Measurements from ENCODE around the gene RNF135.
"Not testable (repeated sequence)": the region's sequence is repeated elsewhere in the genome, so short reads cannot be mapped to it uniquely, and the experiment has no call there.

RNF135 gene

DNA sequence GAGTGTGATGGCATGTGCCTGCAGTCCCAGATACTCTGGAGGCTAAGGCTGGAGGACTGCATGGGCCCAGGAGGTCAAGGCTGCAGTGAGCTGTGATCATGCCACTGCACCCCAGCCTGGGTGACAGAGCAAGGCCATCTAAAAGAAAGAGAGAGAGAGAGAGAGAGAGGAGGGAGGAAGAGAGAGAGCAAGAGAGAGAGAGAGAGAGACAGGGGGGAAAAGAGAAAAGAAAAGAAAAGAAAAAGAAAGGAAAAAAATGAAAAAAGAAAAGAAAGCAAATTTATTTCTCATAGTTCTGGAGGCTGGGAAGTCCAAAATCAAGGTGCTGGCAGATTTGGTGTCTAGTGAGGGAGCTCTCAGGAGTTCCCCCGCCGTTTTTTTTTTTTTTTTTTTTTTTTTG, 33.3 kb downstream of the RNF135 start:
- no peak for DNase-seq

DNA sequence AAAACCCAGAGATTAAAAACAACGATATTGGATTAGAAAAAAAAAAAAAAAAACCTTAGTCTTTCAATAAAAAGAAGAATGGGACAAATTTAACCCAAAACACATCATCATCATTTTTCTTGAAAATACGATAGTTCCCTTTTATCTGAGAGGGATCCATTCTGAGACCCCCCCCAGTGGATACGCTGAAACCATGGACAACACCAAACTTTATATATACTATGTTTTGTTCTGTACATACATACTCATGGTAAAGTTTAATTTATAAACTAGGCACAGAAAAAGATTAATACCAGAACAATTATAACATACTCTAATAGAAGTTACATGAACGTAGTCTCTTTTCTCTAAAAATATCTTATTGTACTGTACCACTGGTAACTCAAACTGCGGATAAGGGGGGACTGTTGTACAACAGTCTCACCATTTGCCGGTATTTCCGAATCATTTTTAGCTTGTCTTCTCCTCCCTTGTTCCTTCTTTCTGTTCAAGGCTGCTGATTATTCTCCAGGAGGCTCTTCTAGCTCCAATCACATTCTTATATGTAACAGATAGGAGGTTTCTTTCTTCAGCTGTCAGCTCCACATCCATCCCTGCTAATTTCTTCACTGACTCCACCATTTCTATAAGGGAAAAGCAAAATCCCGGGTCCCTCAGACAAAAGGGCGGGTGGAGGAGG, 37.0 kb downstream of the RNF135 start:
- DNase-seq: no peak

DNA sequence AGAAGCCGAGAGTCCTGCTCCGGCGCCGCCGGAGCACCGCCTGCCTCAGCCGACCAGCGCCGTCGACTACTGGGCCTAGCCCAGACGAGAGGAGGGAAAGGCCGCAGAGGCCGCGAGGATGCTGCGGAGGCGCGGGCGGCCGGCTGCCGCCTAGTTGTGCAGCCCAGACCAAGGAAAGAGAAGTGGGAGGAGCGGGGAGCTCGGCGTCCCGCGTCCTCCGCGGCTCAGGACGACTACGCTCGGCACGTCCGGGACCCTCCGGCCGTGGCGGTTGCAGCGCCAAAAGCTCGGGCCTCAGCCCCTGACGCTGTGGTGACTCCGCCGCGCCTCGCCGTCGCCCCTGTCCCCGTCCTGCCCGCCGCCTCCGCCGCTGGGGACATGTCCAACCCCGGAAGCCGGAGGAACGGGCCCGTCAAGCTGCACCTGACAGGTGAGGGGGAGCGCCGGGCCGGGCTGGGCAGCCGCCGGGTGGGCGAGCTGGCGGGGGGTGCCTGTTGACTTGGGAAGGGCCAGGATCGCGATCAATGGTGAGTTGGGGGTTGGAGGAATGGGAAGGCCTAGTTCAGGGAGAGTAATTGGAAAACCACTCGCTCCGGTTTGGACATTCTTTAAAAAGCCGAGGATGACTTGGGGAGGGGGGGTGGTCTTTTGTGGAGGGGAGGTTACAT, 37.7 kb downstream of the RNF135 start:
- no peak for DNase-seq

DNA sequence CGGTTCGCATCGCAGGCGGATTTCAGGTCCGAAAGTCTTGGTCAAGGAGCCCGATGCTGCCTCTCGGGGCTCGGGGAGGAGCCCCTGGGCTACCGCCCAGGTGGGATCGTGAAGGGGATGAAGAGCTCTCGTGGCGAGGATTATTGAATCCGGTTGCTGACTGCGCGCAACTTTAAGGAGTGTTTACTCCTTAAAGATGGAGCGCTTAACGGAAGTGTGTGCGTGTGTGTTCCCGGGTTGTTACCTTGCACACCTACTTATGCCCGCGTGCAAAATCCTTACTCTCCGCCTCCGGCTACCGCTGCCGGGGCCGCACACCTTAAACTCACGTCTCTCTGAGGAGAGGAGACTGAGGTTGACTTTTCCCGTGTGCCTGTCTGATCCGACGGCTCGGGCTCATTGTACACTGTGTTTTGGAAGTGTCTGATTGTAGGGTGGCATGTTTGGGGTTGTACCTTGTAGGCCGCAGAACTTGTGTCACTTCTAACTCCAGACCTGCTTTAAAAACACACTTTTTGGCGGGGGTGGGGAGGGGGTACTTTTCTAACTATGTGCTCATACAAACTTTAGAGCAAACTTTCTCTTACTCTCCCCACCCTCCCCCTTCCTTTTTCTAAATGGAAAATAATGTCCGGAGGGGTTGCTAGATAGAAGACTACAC, 38.3 kb downstream of the RNF135 start:
- not testable (repeated sequence) for DNase-seq

DNA sequence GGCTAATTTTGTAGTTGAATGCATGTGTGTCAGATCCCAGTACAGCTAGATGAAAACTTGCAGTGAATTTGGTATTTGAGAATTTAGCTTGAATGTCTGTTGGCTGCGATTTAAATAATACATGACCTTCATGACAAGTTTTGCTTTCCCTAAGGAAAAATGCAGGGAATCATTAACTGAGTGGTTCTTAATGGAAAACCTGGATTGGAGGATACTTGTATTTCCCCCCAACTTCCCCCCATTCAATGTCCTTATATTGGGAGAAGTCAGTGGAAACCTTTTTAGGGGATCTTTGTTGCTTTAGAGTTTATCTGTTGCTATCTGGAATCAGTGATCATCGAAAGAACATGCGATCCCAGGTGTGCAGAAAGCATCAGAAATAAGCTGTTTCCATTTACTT, 39.2 kb downstream of the RNF135 start:
- DNase-seq: not testable (repeated sequence)

DNA sequence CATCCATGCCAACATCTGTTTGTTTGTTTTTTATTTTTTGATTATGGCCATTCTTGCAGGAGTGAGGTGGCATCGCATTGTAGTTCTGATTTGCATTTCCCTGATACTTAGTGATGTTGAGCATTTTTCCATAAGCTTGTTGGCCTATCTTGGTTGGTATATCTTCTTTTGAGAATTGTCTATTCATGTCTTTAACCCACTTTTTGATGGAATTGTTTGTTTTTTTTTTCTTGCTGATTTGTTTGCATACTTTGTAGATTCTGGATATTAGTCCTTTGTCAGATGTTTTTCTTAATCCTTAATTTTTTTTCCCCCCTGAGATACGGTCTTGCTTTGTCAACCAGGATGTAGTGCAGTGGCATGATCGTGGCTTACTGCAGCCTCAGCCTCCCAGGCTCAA, 43.0 kb downstream of the RNF135 start:
- no peak for DNase-seq

DNA sequence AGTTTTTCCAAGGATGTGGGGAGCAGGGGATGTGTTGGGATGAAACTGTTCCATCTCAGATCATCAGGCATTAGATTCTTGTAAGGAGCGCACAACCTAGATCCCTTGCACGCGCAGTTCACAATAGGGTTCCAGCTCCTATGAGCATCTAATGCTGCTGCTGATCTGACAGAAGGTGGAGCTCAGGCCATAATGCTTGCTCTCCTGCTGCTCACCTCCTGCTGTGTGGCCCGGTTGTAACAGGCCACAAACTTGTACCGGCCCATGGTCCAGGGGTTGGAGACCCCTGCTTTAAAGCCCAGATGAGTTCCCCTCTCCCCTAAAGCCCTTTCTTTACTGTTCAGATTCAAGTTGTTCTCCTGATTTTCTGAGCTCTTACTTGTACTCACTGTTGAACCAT, 44.8 kb downstream of the RNF135 start:
- no peak for DNase-seq

DNA sequence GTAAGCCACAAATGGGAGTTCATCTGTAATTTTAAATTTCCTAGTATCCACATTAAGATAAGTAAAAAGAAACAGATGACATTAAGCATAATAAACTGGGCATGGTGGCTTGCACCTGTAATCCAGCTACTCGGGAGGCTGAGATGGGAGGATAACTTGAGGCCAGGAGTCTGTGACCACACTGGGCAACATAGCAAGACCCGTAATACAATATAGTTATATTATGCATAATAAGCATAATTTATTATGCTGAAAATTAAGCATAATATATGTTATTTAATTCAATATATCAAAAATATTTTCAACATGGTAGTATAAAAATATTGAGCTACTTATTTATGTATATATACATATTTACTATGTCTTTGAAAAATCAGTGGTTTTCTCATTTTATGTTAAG, 48.2 kb downstream of the RNF135 start:
- no peak for DNase-seq

DNA sequence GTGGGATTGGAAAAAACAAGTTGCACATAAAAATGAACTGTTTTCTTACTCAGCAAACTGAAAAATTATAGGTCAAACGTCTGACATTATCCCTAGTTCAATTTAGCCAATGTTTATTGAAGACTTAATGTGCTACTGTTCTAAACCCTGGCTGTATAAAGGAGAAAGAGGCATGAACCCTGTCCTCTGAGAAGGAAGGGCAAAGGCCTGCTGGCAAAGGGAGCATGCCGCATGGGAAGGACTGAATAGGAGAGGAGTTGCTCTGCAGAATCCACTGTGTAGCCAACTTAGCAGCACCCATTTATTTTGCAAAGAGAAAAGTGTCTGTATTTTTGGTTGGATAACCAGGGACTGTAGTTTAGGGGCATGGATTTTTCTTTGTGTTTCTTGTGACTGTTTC, 52.3 kb downstream of the RNF135 start:
- not testable (repeated sequence) for DNase-seq

DNA sequence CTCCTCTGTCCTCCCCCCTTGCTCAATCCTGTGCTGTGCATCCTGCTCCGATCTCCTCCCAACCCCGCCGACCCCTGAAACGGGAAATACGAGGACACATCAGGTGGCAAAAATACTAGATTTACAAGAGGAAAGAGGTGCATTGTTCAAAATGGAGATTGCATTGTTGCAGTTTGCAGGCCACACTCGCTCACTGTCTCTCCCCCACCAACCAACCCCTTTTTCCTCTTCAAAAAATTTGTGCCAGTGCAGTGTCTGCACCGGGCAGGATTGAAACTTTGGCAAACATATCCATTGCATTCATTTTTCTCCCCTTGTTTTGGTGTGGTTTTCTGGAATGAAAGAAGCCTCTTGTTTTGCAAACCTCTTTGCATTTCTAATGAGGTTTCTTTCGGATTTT, 61.0 kb downstream of the RNF135 start:
- DNase-seq: no peak

DNA sequence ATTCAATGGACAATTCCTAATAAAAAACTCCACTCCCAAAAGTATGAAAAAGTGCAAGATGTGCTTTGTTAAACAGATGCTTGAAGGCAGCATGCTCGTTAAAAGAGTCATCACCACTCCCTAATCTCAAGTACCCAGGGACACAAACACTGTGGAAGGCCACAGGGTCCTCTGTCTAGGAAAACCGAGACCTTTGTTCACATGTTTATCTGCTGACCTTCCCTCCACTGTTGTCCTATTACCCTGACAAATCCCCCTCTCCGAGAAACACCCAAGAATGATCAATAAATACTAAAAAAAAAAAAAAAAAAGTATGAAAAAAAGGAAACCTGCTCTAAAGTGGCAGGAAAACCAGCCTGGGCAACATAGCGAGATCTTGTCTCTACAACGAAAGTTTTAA, 64.8 kb downstream of the RNF135 start:
- not testable (repeated sequence) for DNase-seq

DNA sequence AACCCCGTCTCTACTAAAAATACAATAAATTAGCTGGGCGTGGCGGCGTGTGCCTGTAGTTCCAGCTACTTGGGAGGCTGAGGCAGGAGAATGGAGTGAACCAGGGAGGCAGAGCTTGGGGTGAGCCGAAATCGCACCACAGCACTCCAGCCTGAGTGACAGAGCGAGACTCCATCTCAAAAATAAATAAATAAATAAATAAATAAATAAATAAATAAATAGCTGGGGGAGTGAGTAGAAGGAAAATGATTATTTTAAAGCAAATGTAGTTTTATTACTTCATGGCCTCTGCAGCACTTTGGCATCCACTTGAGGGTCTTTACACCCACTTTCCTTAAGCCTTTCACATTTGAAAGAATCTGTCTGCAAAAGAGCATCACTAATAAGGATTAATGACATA, 70.0 kb downstream of the RNF135 start:
- not testable (repeated sequence) for DNase-seq

DNA sequence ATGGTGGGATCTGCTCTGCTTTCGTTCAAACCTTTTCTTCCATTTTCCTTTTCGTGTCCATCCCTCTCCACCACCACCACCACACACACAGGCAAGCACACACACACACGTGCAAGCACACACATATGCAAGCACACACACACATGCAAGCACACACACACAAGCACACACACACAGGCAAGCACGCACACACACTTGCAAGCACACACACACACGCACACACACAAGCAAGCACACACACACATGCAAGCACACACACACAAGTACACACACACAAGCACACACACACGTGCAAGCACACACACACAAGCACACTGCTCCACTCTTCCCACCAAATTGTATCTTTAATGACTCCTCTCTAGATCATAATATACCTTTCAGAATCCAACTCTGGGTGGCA, 71.5 kb downstream of the RNF135 start:
- not testable (repeated sequence) for DNase-seq

DNA sequence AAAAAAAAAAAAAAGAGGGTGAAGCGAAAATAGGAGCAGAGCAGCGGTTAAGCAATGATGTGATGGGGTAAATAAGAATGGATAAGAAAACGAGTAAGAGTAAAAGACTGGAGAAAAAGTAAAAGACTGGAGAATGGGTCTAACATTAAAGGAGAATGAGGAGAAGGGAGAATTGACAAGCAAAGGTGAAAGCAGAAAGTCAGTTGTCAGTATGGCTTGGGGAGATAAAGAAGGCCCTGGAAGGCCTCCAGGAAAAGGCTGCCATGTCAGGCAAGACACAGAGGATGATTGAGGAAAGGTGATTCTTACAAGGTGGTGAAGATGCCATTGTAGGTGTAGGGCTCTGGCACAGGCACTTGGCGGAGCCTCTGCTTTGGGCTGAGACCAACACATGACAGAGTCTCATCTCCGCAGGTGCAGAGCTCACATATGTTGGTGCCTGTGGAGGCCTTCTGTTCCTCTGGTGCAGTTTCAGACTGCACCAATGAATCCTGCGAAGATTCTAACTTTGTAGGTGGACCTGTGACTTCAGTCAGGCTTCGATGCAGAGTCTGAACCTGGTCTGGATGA, 76.1 kb downstream of the RNF135 start:
- not testable (repeated sequence) for DNase-seq

DNA sequence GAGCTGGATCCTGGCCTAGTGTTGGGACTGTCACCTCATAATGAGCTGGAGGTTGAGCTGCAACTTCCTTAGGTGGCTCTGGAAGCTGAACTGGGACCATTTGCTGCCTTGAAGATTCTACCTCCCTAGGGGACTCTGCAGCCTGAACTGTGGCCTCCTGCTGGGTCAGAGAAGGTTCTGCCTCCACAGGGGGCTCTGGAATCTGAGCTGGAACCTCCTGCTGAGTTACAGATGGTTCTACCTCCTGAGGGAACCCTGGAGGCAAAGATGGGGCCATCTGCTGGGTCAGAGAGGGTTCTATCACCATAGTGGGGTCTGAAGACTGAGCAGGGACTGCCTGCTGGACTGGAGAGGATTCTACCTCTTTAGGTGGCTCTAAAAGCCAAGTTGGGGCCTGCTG, 77.3 kb downstream of the RNF135 start:
- DNase-seq: no peak

DNA sequence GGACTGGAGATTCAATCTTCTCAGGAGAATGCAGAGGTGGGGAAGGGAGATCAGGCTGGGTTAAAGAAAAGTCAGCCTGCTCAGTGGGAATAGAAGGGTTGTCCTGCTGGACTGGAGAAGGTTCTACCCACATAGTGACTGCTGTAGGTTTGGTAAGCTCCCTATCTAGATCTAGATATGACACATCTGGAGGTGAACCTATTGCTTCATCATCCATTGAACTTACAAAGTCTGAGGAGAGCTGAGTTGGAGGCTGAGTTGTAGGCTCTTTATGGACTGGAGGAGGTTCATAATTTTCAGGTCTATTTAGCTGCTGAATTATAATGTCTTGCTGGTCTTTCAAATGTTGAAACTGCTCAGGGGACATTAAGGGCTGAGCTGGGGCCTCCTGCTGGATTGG, 77.9 kb downstream of the RNF135 start:
- no peak for DNase-seq

Measured in NCI-H226 (cell line).